Astrocyte (in vitro differentiated cells and primary cell): ENCODE measurements around the gene USPL1. TPM values are rescaled to one million over a fixed set of nuclear protein-coding genes. Genes with fewer than 3 reads are reported as not detected.

Experiments
- DNase-seq: peaks from one replicate; pipeline ENCODE4 v3.0.0-alpha.2; 2010; ENCODE audit warnings: low read depth
- FAIRE-seq: peaks from 2 replicates; lab custom pipeline; 2011; peaks lifted over from hg19 to GRCh38; lab: Jason Lieb, UNC
- H2AFZ ChIP-seq: 2 replicates; pipeline ENCODE4 v1.6.0; 2012; ENCODE audit warnings: low read depth, low read length, inconsistent platforms
- H3K27ac ChIP-seq: 2 replicates; pipeline ENCODE4 v1.5.1; 2011; ENCODE audit warnings: low read depth, low read length, inconsistent platforms
- H3K27me3 ChIP-seq: 2 replicates; pipeline ENCODE4 v1.6.0; 2011; ENCODE audit warnings: low read length, inconsistent platforms; ENCODE audit not compliant: insufficient read depth
- H3K36me3 ChIP-seq: 2 replicates; pipeline ENCODE4 v1.5.1; 2011; ENCODE audit warnings: low read length, inconsistent platforms; ENCODE audit not compliant: insufficient read depth
- H3K4me1 ChIP-seq: 2 replicates; pipeline ENCODE4 v1.5.1; 2011; ENCODE audit warnings: low read length, inconsistent platforms; ENCODE audit not compliant: insufficient read depth
- H3K4me2 ChIP-seq: 2 replicates; pipeline ENCODE4 v1.6.0; 2012; ENCODE audit warnings: low read length, inconsistent platforms
- H3K4me3 ChIP-seq: 2 replicates; pipeline ENCODE4 v1.5.1; 2011; ENCODE audit warnings: low read depth, mild to moderate bottlenecking, low read length, inconsistent platforms; ENCODE audit not compliant: insufficient read depth
- H3K79me2 ChIP-seq: 2 replicates; pipeline ENCODE4 v1.6.0; 2012; ENCODE audit warnings: mild to moderate bottlenecking, low read length, inconsistent platforms; ENCODE audit not compliant: insufficient read depth
- H3K9ac ChIP-seq: 2 replicates; pipeline ENCODE4 v1.6.0; 2012; ENCODE audit warnings: mild to moderate bottlenecking, low read length, inconsistent platforms
- H3K9me3 ChIP-seq: 2 replicates; pipeline ENCODE4 v1.5.1; 2012; ENCODE audit warnings: low read depth, mild to moderate bottlenecking, low read length, inconsistent platforms; ENCODE audit not compliant: insufficient read depth
- H4K20me1 ChIP-seq: 2 replicates; pipeline ENCODE4 v1.6.0; 2012; ENCODE audit warnings: low read length, inconsistent platforms; ENCODE audit not compliant: insufficient read depth
- H3K27ac Mint-ChIP-seq: one replicate; pipeline ENCODE4 v1.8.0; 2021; ENCODE audit warnings: mild to moderate bottlenecking, mixed read lengths; ENCODE audit not compliant: unreplicated experiment
- H3K27me3 Mint-ChIP-seq: one replicate; pipeline ENCODE4 v1.8.0; 2021; ENCODE audit warnings: low read depth, mixed read lengths; ENCODE audit not compliant: unreplicated experiment
- H3K36me3 Mint-ChIP-seq: one replicate; pipeline ENCODE4 v1.8.0; 2021; ENCODE audit warnings: low read depth, mixed read lengths; ENCODE audit not compliant: unreplicated experiment
- H3K4me1 Mint-ChIP-seq: one replicate; pipeline ENCODE4 v1.8.0; 2021; ENCODE audit warnings: low read depth, mixed read lengths; ENCODE audit not compliant: unreplicated experiment
- H3K4me3 Mint-ChIP-seq: one replicate; pipeline ENCODE4 v1.8.0; 2021; ENCODE audit warnings: mild to moderate bottlenecking, moderate library complexity, mixed read lengths; ENCODE audit not compliant: unreplicated experiment
- H3K9me3 Mint-ChIP-seq: one replicate; pipeline ENCODE4 v1.8.0; 2021; ENCODE audit warnings: mild to moderate bottlenecking, mixed read lengths; ENCODE audit not compliant: unreplicated experiment
- CTCF ChIP-seq: IDR thresholded peaks from 2 replicates; pipeline ENCODE4 v1.5.1; 2011; ENCODE audit warnings: low read depth, mild to moderate bottlenecking, inconsistent platforms, low read length, moderate library complexity; ENCODE audit not compliant: insufficient read depth
- EZH2 ChIP-seq: IDR thresholded peaks from 2 replicates; pipeline ENCODE4 v1.6.1; 2012; ENCODE audit warnings: mild to moderate bottlenecking, low read length, inconsistent platforms; ENCODE audit not compliant: insufficient read depth
- total RNA-seq: library from RNA; stranded (reverse); gene quantifications from 2 replicates; pipeline ENCODE4 v1.2.1, GENCODE V29; 2021

Gene USPL1
- total RNA-seq, 1 donor from 2014 or later = 29.6 TPM

GRCh38 chr13:30660796-30661195 is 43.1 kb downstream of the USPL1 start:
- H3K27ac Mint-ChIP-seq = peak overlapping the region; percentile 3
- Histone ChIP-seq H3K27ac (no peak overlapping the region), H2AFZ (no peak overlapping the region), H3K4me1 (no peaks in the 10 kb centered on the region), H3K4me3 (no peak overlapping the region), H3K9me3 (no peaks in the 10 kb centered on the region), H4K20me1 (peaks cover 4% of the 10 kb centered on the region), H3K36me3 (peaks cover 39% of the 10 kb centered on the region), H3K9ac (no peak overlapping the region), H3K27me3 (no peaks in the 10 kb centered on the region), H3K79me2 (no peaks in the 10 kb centered on the region), H3K4me2 (no peak overlapping the region)
- DNase-seq (no peak), FAIRE-seq (no peak)
- H3K9me3 Mint-ChIP-seq = no peaks in the 10 kb centered on the region
- peaks cover 9% of the 10 kb centered on the region for H3K36me3 Mint-ChIP-seq
- peaks cover 5% of the 10 kb centered on the region for H3K4me1 Mint-ChIP-seq
- H3K4me3 Mint-ChIP-seq = no peak overlapping the region
- no peak for TF ChIP-seq CTCF
- no peak for TF ChIP-seq EZH2
- no peaks in the 10 kb centered on the region for H3K27me3 Mint-ChIP-seq

- Histone ChIP-seq H3K4me2 (no peak overlapping the region), H3K9me3 (no peaks in the 10 kb centered on the region), H2AFZ (no peak overlapping the region), H3K36me3 (peaks cover 3% of the 10 kb centered on the region), H3K9ac (no peak overlapping the region), H3K27me3 (no peaks in the 10 kb centered on the region), H3K27ac (no peak overlapping the region), H3K79me2 (no peaks in the 10 kb centered on the region), H3K4me3 (no peak overlapping the region), H4K20me1 (no peaks in the 10 kb centered on the region), H3K4me1 (no peaks in the 10 kb centered on the region)
- H3K4me3 Mint-ChIP-seq = no peak overlapping the region
- no peaks in the 10 kb centered on the region for H3K36me3 Mint-ChIP-seq
- H3K4me1 Mint-ChIP-seq = no peaks in the 10 kb centered on the region
- no peak for TF ChIP-seq EZH2
- TF ChIP-seq CTCF = no peak
- FAIRE-seq = no peak
- no peaks in the 10 kb centered on the region for H3K27me3 Mint-ChIP-seq
- H3K27ac Mint-ChIP-seq = no peak overlapping the region
- H3K9me3 Mint-ChIP-seq = no peaks in the 10 kb centered on the region
- DNase-seq = no peak
These were observed 47.1 kb downstream of the USPL1 start for GRCh38 chr13:30664689-30665275.

- no peak overlapping the region for H3K27ac ChIP-seq
- H3K9ac ChIP-seq = no peak overlapping the region
- no peaks in the 10 kb centered on the region for H3K79me2 ChIP-seq
- H3K27me3 ChIP-seq = no peaks in the 10 kb centered on the region
- H3K4me2 ChIP-seq = no peak overlapping the region
- Mint-ChIP-seq H3K4me3 (no peak overlapping the region), H3K27ac (no peak overlapping the region), H3K36me3 (no peaks in the 10 kb centered on the region), H3K27me3 (no peaks in the 10 kb centered on the region), H3K9me3 (no peaks in the 10 kb centered on the region), H3K4me1 (no peaks in the 10 kb centered on the region)
- no peaks in the 10 kb centered on the region for H3K36me3 ChIP-seq
- no peaks in the 10 kb centered on the region for H4K20me1 ChIP-seq
- no peak overlapping the region for H2AFZ ChIP-seq
- H3K9me3 ChIP-seq = no peaks in the 10 kb centered on the region
- TF ChIP-seq CTCF = no peak
- TF ChIP-seq EZH2 = no peak
- FAIRE-seq (no peak), DNase-seq (no peak)
- H3K4me1 ChIP-seq = no peaks in the 10 kb centered on the region
- H3K4me3 ChIP-seq = no peak overlapping the region
These were observed 47.9 kb downstream of the USPL1 start for GRCh38 chr13:30665638-30666037.
